Right lobe of liver (tissue), 4 donors: ENCODE results near the gene MPST.
"Not testable (repeated sequence)": the region's sequence is repeated elsewhere in the genome, so short reads cannot be mapped to it uniquely, and the experiment has no call there.

Experiments
- CTCF ChIP-seq, 4 donors: fragments of 200-600 bp in 3 of 4; fragments of 450-650 bp in 1 of 4; IDR thresholded peaks; one replicate each; pipeline versions ENCODE4 v1.5.1 to v1.8.0; 2016 to 2022; ENCODE audit warnings: antibody characterized with exemption in 4 of 4, mild to moderate bottlenecking in 2 of 4
- POLR2A ChIP-seq: fragments of 450-650 bp; IDR thresholded peaks from one replicate; pipeline ENCODE4 v1.6.1; 2017; ENCODE audit warnings: antibody characterized with exemption, mild to moderate bottlenecking
- donor health status: DM: no; HTN: no; CAD: no.
- donor health status: DM: no; HTN: no; CAD: no.
- donor health status: DM: no; HTN: yes; CAD: no.

GRCh38 chr22:36989012-36989411 lies 30.5 kb upstream of the MPST start:
- TF ChIP-seq CTCF (IDR thresholded peaks at IDR 0.05); POLR2A: not testable (repeated sequence)
